PC-9 (cell line): Measurements from ENCODE around the gene HBB.

Source experiments
- CTCF ChIP-seq: fragments of 200-600 bp; sonication (generic); conservative IDR thresholded peaks from 2 replicates; pipeline ENCODE4 v1.6.1; 2017; ENCODE audit warnings: mixed run types, antibody characterized with exemption, mild to moderate bottlenecking, moderate library complexity
- EZH2 ChIP-seq: fragments of 200-600 bp; sonication (generic); IDR thresholded peaks from 2 replicates; pipeline ENCODE4 v1.8.0; 2017; ENCODE audit warnings: antibody characterized with exemption, low read depth

GRCh38 chr11:5196067-5196466 is 30.8 kb downstream of the HBB start:
- TF ChIP-seq CTCF (no peak), EZH2 (no peak)
